Calu3 (cell line): Measurements from ENCODE around the gene ARL14EP. TPM values are rescaled to one million over a fixed set of nuclear protein-coding genes. Genes with fewer than 3 reads are reported as not detected.

Source experiments
- BruUV-seq: library from RNA; stranded (reverse); fragments of 400-500 nt; replicated peaks from 2 replicates; lab custom pipeline; 2021; lab: Mats Ljungman, UMichigan
- CTCF ChIA-PET: fragments of 300-600 bp; sonication (Branson Sonifier 250); formaldehyde crosslinking; loops from one replicate; lab custom pipeline; 2022; ENCODE audit warnings: antibody characterized with exemption; lab: Charles Lee
- DNase-seq: peaks from one replicate; pipeline ENCODE4 v3.0.0; 2022
- H3K27ac Mint-ChIP-seq: one replicate; pipeline ENCODE4 v1.8.0; 2022; ENCODE audit warnings: mixed read lengths; ENCODE audit not compliant: unreplicated experiment
- H3K27me3 Mint-ChIP-seq: one replicate; pipeline ENCODE4 v1.8.0; 2022; ENCODE audit warnings: mixed read lengths; ENCODE audit not compliant: unreplicated experiment
- H3K36me3 Mint-ChIP-seq: one replicate; pipeline ENCODE4 v1.8.0; 2022; ENCODE audit warnings: mild to moderate bottlenecking, moderate library complexity, mixed read lengths; ENCODE audit not compliant: insufficient read depth, unreplicated experiment
- H3K4me1 Mint-ChIP-seq: one replicate; pipeline ENCODE4 v1.8.0; 2022; ENCODE audit warnings: mild to moderate bottlenecking, low read depth, mixed read lengths; ENCODE audit not compliant: unreplicated experiment
- H3K4me3 Mint-ChIP-seq: one replicate; pipeline ENCODE4 v1.8.0; 2022; ENCODE audit warnings: mild to moderate bottlenecking, low read depth, moderate library complexity, mixed read lengths; ENCODE audit not compliant: unreplicated experiment
- H3K9me3 Mint-ChIP-seq: one replicate; pipeline ENCODE4 v1.8.0; 2022; ENCODE audit warnings: low read depth, mixed read lengths; ENCODE audit not compliant: unreplicated experiment
- CTCF ChIP-seq: fragments of 200-600 bp; IDR thresholded peaks from one replicate; pipeline ENCODE4 v1.8.0; 2022; ENCODE audit warnings: antibody characterized with exemption; ENCODE audit not compliant: unreplicated experiment
- intact Hi-C: fragments of 100-400 bp; cut with micrococcal nuclease; formaldehyde crosslinking; loops from one replicate; pipeline ENCODE4 v1.10.0; 2022; ENCODE audit not compliant: unreplicated experiment
- total RNA-seq: library from RNA; stranded (reverse); gene quantifications from 2 replicates; pipeline ENCODE4 v1.2.3, GENCODE V29; 2022

Gene ARL14EP
- total RNA-seq, 1 experiment from 2014 or later: 17.6 TPM

DNA sequence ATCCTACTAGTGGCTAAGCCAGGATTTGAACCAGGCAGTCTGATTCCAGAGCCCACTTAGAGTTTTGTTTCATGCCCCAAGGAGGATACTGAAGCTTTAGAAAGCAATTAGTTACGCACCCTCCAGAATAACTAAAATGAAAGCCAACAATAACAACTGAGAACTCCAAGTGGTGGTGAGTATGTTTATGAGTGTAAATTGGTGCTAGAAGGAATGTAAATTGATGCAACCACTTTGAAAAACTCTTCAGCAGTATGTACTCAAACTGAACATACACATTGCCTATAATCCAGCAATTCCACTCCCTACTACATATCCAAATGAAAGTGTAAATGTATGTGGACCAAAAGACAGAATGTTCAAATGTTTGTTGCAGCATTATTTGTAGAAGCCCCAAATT, 6.7 kb upstream of the ARL14EP start:
- Mint-ChIP-seq H3K4me1 (no peaks in the 10 kb centered on the region), H3K9me3 (no peaks in the 10 kb centered on the region), H3K27me3 (peaks cover 15% of the 10 kb centered on the region), H3K36me3 (no peaks in the 10 kb centered on the region), H3K27ac (no peak overlapping the region), H3K4me3 (no peak overlapping the region)
- DNase-seq: no peak
- BruUV-seq: no TSS peak
- CTCF ChIA-PET: no interaction called here
- TF ChIP-seq CTCF: no peak
- intact Hi-C loops: no loop called here

DNA sequence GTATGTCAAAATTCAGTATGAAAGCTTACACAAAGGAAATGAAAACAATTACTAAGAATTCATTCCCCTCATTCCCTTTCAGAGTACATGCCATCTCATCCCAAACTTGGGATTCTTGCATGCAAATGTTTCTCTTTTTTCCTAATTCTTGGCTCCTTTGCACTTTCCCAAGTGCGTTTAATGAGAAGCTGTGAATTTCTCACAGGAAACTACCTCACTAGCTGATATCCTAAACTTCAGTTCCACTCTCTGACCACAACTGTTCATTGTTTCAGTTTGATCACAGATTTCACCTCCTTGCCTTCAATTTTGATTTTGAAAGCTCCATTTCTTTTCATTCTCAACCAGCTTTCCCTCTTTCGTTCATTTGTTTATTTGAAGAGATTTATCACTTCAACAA, 5.9 kb upstream of the ARL14EP start:
- Mint-ChIP-seq H3K9me3 (no peaks in the 10 kb centered on the region), H3K27me3 (peaks cover 15% of the 10 kb centered on the region), H3K27ac (no peak overlapping the region), H3K36me3 (no peaks in the 10 kb centered on the region), H3K4me3 (no peak overlapping the region), H3K4me1 (peaks cover 5% of the 10 kb centered on the region)
- BruUV-seq: no TSS peak
- no peak for TF ChIP-seq CTCF
- no peak for DNase-seq
- intact Hi-C loops: no loop called here
- CTCF ChIA-PET: no interaction called here

- Mint-ChIP-seq H3K9me3 (no peaks in the 10 kb centered on the region), H3K4me1 (peaks cover 22% of the 10 kb centered on the region), H3K4me3 (no peak overlapping the region), H3K27me3 (peaks cover 15% of the 10 kb centered on the region), H3K27ac (no peak overlapping the region), H3K36me3 (peaks cover 14% of the 10 kb centered on the region)
- CTCF ChIA-PET: no interaction called here
- DNase-seq: no peak
- intact Hi-C loops: no loop called here
- no peak for TF ChIP-seq CTCF
- BruUV-seq: no TSS peak
These were observed 1.6 kb upstream of the ARL14EP start for GRCh38 chr11:30321321-30321720.

DNA sequence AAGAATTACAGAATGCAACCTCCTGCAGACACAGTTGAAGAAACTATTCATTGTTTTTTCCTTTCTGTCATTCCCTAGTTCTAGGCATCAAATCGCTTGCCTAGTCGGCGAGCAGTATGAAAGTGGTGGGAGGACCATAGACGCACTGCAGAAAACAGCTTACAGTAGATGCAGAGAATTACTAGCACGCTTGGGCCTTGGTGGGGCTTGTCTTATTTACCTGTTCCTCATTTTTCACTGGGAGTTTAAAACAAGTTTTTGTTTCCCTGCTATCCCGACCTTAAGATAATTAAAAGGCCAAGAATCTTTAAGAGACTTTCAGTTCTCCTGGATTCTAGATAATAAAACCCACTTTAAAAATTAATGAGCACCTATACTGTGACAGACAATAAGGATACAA, 713 bp upstream of the ARL14EP start:
- BruUV-seq: no TSS peak
- H3K4me1 Mint-ChIP-seq: peaks cover 22% of the 10 kb centered on the region
- intact Hi-C loops: no loop called here
- H3K27me3 Mint-ChIP-seq: peaks cover 15% of the 10 kb centered on the region
- peak overlapping the region; percentile 98 for H3K27ac Mint-ChIP-seq
- peaks cover 14% of the 10 kb centered on the region for H3K36me3 Mint-ChIP-seq
- peak overlapping the region; percentile 95 for H3K4me3 Mint-ChIP-seq
- no peak for DNase-seq
- TF ChIP-seq CTCF: no peak
- no peaks in the 10 kb centered on the region for H3K9me3 Mint-ChIP-seq
- CTCF ChIA-PET: interaction anchor here (0.7 to 1.2 kb wide), 2 partner anchors 14 to 18 kb away, joined by 3 read pairs; no protein-coding TSS in a partner anchor
